ENCODE measurements around the gene BUD13. TPM values are rescaled to one million over a fixed set of nuclear protein-coding genes. Genes with fewer than 3 reads are reported as not detected.

Gene BUD13
- total and polyA plus RNA-seq, 2 of the 4 experiments (the other 2 are of a cell fraction), result 11.2 to 14.0 TPM

Other genes starting within 250 kb of the BUD13 start
- gene ZPR1, start 15.0 kb upstream of the BUD13 start, total RNA-seq (2012; rRNA removed), result 52.0 and 53.9 TPM in 2 replicates
- gene ZPR1, start 15.0 kb upstream of the BUD13 start, polyA plus RNA-seq (2012; rRNA removed), result 38.5 and 40.8 TPM in 2 replicates
- not detected in 2 replicates for gene APOA5, start 18.9 kb upstream of the BUD13 start, total RNA-seq (2012; rRNA removed)
- gene APOA5, start 18.9 kb upstream of the BUD13 start, polyA plus RNA-seq (2012; rRNA removed), result not detected in 2 replicates
- gene APOA4, start 50.3 kb upstream of the BUD13 start, total RNA-seq (2012; rRNA removed), result not detected in 2 replicates
- not detected in 2 replicates for gene APOA4, start 50.3 kb upstream of the BUD13 start, polyA plus RNA-seq (2012; rRNA removed)
- not detected in 2 replicates for gene APOC3, start 56.9 kb upstream of the BUD13 start, total RNA-seq (2012; rRNA removed)
- gene APOC3, start 56.9 kb upstream of the BUD13 start, polyA plus RNA-seq (2012; rRNA removed), result not detected in 2 replicates
- gene APOA1, start 64.6 kb upstream of the BUD13 start, total RNA-seq (2012; rRNA removed), result 0.18 and 0.56 TPM in 2 replicates
- gene APOA1, start 64.6 kb upstream of the BUD13 start, polyA plus RNA-seq (2012; rRNA removed), result 0.89 and 0.98 TPM in 2 replicates

All from IMR-90 (cell line).